Hypothalamus (tissue), 51 donors: ENCODE data around the gene ST8SIA4.

Source experiments
- DNase-seq, 51 donors: peaks; one replicate each; lab custom pipeline; 2025; lab: John Stamatoyannopoulos, UW

Gene ST8SIA4

GRCh38 chr5:100832252-100833230 is 70.5 kb downstream of the ST8SIA4 start:
- no peak for DNase-seq

- DNase-seq = no peak
Observed at GRCh38 chr5:100828898-100829356, 74.2 kb downstream of the ST8SIA4 start.

- DNase-seq = peak in 2 of 51 donors; percentile 12 to 30
Observed at GRCh38 chr5:100828071-100828897, 74.8 kb downstream of the ST8SIA4 start.

DNA sequence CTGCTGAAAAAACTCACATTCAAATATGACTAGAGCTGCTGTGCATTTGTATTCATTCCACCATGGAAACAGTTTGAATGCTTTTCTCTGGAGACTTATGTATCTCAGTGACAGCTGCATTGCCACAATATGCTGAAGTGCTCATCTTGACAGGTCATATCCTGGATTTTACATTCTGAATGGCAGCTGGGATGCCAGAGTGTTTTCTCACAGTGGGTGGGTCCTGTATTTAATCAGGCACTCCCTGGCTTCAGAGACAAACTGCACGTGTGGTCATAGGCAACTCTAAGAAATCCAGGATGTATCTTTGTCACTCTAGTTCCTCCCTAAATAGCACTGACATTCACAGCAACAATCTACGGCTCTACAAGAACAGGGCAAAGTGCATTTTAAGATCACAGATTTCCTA is 75.6 kb downstream of the ST8SIA4 start:
- no peak for DNase-seq

DNA sequence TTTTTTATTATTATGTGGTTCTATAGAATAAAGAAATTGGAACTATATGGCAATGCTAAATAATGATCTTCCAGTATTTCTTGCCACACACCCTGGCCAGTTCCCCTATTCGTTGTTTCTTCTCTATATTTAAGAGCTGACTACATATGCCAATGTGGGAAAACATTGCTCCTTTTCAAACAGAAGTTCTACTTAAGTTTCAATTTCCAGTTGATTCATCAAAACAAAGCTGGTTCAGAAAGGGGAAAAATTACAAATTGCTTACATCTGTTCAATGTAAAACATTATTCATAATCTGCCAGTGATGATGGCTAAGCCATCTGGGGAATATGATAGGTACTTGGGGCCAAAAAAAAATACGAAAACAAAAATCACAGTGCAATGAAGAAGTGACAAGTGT is 76.9 kb downstream of the ST8SIA4 start:
- no peak for DNase-seq

DNA sequence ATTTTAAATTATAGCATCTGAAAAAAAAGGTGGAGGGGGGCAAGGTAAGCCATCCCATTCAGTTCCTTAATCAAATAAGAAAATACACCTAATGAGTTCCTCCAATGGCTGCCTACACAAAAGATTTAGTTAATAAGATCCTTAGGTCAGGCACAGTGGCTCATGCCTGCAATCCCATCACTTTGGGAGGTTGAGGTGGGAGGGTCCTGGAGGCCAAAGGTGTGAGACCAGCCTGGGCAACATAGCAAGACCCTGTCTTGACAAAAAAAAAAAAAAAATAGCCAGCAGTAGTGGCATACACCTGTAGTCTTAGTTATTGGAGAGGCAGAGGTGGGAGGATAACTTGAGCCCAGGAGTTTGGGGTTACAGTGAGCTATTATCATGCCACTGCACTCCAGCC is 78.4 kb downstream of the ST8SIA4 start:
- no peak for DNase-seq

GRCh38 chr5:100823812-100824211 is 79.3 kb downstream of the ST8SIA4 start:
- no peak for DNase-seq

DNA sequence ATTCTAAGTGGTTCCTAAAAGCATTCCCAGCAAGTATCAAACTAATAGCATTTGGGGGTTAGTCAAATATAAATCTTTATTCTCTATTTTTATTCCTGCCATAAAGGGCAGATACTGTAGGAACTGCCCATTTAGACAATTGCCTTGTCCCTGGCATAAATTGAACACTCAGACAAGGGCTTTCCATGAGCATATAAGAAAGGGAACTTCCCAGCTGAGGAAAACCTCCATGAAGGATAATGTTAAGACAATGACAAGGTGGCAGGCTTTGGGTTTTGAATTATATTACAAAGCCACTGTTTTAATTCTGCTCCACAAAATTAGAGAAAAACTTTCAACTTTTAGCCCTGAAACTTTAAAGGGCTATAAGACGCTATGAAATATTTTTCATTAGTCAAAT is 81.3 kb downstream of the ST8SIA4 start:
- no peak for DNase-seq

DNA sequence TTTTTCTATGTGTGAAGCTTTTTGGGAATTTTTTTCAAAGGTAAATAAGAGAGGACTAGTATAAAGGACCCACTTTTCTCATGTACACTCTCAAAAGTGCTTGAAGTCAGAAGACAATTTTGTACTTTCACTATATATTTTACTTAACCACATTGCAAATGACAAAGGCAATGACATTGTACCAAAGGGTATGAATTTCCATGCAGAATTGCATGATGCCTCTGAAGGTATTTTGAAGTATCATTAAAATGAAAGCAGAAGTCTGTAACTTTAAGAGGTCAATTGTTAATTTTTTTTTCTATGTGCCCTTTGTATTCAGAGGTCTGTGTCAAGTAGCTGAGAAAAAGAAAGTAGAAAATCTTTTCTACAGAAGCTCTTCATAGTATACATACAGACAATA is 84.7 kb downstream of the ST8SIA4 start:
- no peak for DNase-seq

DNA sequence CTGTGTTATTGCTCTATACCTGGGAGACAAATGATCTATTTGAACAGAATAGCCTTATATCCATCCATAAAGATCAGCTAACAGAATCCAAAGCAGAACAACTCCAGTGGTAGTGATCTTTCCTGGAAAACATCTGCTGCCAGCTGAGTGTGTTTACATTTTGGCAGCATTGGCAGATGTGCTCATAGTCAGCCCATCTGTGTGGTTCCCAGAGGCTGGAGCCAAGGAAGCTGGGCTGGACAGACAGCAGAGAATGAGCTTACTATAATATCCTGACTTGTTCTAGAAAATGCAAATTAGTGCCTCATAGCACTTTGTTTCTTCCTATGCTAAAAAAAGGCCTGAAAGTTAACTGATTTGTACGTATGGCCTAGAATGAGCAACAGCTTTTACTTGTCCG is 99.7 kb downstream of the ST8SIA4 start:
- DNase-seq = peak in 10 of 51 donors; percentile 5 to 61 (median 24)

DNA sequence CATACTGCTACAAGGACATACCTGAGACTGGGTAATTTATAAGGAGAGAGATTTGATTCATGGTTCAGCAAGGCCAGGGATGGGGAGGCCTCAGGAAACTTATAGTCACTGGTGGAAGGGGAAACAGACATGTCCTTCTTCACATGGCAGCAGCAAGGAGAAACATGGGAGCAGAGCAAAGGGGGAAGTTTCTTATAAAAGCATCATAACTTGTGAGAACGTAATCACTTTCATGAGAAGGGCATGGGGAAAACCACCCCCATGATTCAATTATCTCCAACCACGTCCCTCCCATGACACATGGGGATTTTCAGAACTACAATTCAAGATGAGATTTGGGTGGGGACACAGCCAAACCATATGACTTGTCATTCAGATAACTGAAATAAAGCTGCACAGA is 100.9 kb downstream of the ST8SIA4 start:
- DNase-seq = no peak

DNA sequence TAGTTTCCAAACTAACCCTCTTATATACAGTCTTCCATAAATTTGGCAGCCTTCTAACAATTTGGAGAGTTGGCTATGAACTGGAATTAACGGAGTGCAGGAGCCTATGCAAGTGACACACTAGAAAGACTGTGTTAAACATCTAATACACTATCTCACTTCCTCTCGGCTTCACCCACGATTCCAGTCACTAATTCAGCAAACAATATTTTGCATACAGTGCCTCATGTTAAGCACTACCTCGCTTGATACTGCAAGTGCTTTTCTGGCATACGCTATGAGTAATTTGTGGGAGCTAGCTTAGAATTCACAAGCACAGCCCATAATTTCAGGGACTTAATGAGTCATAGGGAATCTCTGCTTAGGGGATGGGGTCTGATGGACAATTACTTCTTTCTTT is 102.5 kb downstream of the ST8SIA4 start:
- DNase-seq = no peak

GRCh38 chr5:100799166-100799565 is 103.9 kb downstream of the ST8SIA4 start:
- DNase-seq = peak in 7 of 51 donors; percentile 3 to 54 (median 24)

- DNase-seq = no peak
Observed at GRCh38 chr5:100797861-100798260, 105.2 kb downstream of the ST8SIA4 start.

GRCh38 chr5:100796851-100797250 is 106.2 kb downstream of the ST8SIA4 start:
- DNase-seq = no peak

DNA sequence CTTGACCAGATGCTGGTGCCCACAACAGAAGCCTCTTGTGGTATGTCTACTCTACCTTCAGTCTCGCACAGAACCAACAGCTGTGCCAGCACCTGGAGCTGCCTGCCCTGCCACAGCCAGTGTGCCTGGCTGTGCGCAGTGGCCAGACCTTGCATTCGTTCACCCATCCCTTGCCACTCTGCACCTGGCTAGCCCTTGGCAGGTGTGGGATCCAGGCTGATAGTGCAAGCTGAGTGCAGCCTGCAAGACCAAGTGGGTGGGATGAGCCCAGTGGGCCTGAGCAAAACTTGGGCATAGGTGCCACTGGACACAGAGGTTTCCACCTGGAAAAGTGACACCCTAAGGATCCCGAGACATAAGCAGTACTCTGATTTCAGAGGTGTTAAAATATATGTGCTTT is 108.2 kb downstream of the ST8SIA4 start:
- DNase-seq = no peak

DNA sequence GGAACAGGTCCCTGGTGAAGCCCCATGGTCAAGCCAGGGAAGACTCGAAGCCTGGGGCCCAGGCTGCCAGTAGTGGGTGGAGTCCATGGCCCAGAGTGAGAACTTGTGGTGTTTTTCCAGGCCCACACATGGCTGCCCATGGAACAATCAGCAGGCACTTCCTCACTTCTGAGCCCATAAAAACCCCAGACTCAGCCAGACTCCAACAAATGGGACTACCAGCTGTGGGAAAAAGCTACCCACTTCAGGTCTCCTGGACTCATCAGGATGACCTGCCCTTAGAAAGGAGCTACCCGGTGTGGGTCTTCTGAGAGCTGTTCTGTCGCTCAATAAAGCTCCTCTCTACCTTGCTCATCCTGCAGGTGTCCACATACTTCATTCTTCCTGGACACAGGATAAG is 108.9 kb downstream of the ST8SIA4 start:
- DNase-seq = no peak

GRCh38 chr5:100792781-100793180 is 110.3 kb downstream of the ST8SIA4 start:
- no peak for DNase-seq

DNA sequence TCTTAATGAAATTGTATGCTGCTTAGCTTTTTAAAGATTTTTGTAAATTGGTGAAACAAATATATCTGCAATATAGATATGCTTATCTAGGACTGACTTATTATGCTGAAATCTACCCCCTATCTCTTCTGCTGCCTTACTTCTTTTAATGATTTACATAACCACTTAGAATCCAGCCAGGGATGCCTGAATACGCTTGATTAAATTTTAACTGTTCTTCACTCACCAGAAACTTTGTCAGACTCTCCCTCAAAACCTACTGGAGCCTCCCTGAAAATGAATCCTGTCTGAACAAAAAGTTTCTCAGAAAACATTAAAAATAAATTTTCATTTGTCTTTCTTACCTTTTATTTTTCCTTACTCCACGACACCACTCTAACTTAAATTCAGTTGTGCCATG is 111.7 kb downstream of the ST8SIA4 start:
- no peak for DNase-seq

DNA sequence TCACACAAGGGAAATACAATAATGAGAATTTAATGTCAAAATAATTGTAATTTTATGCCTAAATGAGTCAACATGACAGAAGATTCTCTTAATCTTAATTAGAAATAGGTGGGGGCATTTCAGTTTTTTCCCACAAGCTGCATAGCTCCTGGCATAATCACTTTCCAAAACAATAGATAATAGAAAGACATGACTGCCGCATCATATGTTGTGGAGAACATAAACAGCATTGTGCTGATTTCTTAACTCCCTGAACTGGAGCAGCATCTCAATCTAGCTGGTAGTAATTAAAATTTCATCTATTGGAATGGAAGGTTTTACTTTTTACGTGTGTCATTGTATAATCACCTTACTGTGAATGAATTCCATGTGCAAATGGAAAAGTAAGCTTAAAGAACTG is 112.1 kb downstream of the ST8SIA4 start:
- no peak for DNase-seq

DNA sequence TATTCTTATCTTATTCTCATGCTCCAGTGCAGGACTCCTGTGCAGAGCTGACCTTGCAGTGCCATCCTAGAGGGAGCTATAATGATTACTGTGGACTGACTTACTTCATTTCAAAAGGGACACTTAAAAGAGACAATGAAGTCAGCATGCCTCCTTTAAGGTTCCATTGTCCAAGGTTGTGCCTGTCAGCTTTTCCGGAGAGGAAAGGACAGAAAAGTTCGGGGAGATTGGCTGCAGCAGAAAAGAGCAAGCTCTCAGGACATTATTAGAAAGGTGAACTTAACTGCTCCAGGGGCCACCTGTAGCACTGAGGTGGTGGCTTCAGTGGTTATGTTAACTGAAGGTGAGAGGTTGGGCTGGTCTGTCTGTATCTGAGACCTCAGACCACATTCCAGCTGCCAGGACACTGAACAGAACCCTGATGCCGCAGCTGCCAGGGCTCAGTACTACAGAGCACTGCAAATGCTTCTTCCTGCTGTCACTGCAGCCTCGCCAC is 112.9 kb downstream of the ST8SIA4 start:
- DNase-seq = no peak
